ENCODE measurements around the gene BBS4. TPM values are rescaled to one million over a fixed set of nuclear protein-coding genes. Genes with fewer than 3 reads are reported as not detected.

BBS4 gene
- total and polyA plus RNA-seq, 5 donors from 2014 or later: 6.3 to 16.1 (median 12.8) TPM

GRCh38 chr15:72732086-72732485, 46.1 kb downstream of the BBS4 start:
- H3K27ac ChIP-seq (ENCODE audit: insufficient read depth, low read length, poor library complexity, severe bottlenecking): no peak overlapping the region
- peaks cover 6 to 37% (median 20%) of the 10 kb centered on the region in 4 donors for H3K4me1 Mint-ChIP-seq
- H3K36me3 ChIP-seq (ENCODE audit: control insufficient read depth, insufficient read depth, low read length): peaks cover 34% of the 10 kb centered on the region
- H3K27me3 ChIP-seq (ENCODE audit: control insufficient read depth, insufficient read depth, low read length): no peaks in the 10 kb centered on the region
- peaks cover 43% of the 10 kb centered on the region for H3K36me3 Mint-ChIP-seq
- H3K4me3 ChIP-seq (ENCODE audit: low read depth, low read length): no peak overlapping the region
- peak overlapping the region in 1 of 3 donors; percentile 66 for H3K27ac Mint-ChIP-seq
- no peaks in the 10 kb centered on the region for H3K9me3 Mint-ChIP-seq
- no peaks in the 10 kb centered on the region for H3K9me3 ChIP-seq (ENCODE audit: control insufficient read depth in 2 of 2, low read length in 2 of 2)
- H3K4me1 ChIP-seq (ENCODE audit: control insufficient read depth, insufficient read depth, low read length, poor library complexity, severe bottlenecking): peaks cover 3% of the 10 kb centered on the region
- no peak overlapping the region for H3K4me3 Mint-ChIP-seq
- no peak for ATAC-seq (ENCODE audit: low read depth in 2 of 2)
- DNase-seq: no peak
- H3K27me3 Mint-ChIP-seq: no peaks in the 10 kb centered on the region

GRCh38 chr15:72732516-72732915, 46.5 kb downstream of the BBS4 start:
- Histone ChIP-seq H3K27ac (ENCODE audit: insufficient read depth, low read length, poor library complexity, severe bottlenecking) (no peak overlapping the region), H3K9me3 (ENCODE audit: control insufficient read depth in 2 of 2, low read length in 2 of 2) (no peaks in the 10 kb centered on the region), H3K27me3 (ENCODE audit: control insufficient read depth, insufficient read depth, low read length) (no peaks in the 10 kb centered on the region), H3K4me1 (ENCODE audit: control insufficient read depth, insufficient read depth, low read length, poor library complexity, severe bottlenecking) (peaks cover 3% of the 10 kb centered on the region), H3K4me3 (ENCODE audit: low read depth, low read length) (no peak overlapping the region), H3K36me3 (ENCODE audit: control insufficient read depth, insufficient read depth, low read length) (peaks cover 38% of the 10 kb centered on the region)
- H3K4me3 Mint-ChIP-seq: no peak overlapping the region
- H3K9me3 Mint-ChIP-seq: no peaks in the 10 kb centered on the region
- no peak for DNase-seq
- ATAC-seq (ENCODE audit: low read depth in 2 of 2): no peak
- H3K27ac Mint-ChIP-seq: peak overlapping the region in 2 of 3 donors; percentile 60 to 75
- H3K36me3 Mint-ChIP-seq: peaks cover 43% of the 10 kb centered on the region
- H3K27me3 Mint-ChIP-seq: no peaks in the 10 kb centered on the region
- H3K4me1 Mint-ChIP-seq: peaks cover 6 to 37% (median 20%) of the 10 kb centered on the region in 4 donors

GRCh38 chr15:72733941-72734738, 48.1 kb downstream of the BBS4 start:
- no peak overlapping the region for H3K27ac ChIP-seq (ENCODE audit: insufficient read depth, low read length, poor library complexity, severe bottlenecking)
- peak overlapping the region in 2 of 3 donors; percentile 18 to 30 for H3K27ac Mint-ChIP-seq
- peaks cover 43% of the 10 kb centered on the region for H3K36me3 ChIP-seq (ENCODE audit: control insufficient read depth, insufficient read depth, low read length)
- ATAC-seq (ENCODE audit: low read depth in 2 of 2): no peak
- H3K4me3 Mint-ChIP-seq: peak overlapping the region in 1 of 4 donors; percentile 4
- no peaks in the 10 kb centered on the region for H3K9me3 Mint-ChIP-seq
- peaks cover 51% of the 10 kb centered on the region for H3K36me3 Mint-ChIP-seq
- DNase-seq: no peak
- peaks cover 13 to 42% (median 25%) of the 10 kb centered on the region in 4 donors for H3K4me1 Mint-ChIP-seq
- H3K27me3 Mint-ChIP-seq: no peaks in the 10 kb centered on the region
- H3K27me3 ChIP-seq (ENCODE audit: control insufficient read depth, insufficient read depth, low read length): no peaks in the 10 kb centered on the region
- no peaks in the 10 kb centered on the region for H3K9me3 ChIP-seq (ENCODE audit: control insufficient read depth in 2 of 2, low read length in 2 of 2)
- H3K4me3 ChIP-seq (ENCODE audit: low read depth, low read length): no peak overlapping the region
- H3K4me1 ChIP-seq (ENCODE audit: control insufficient read depth, insufficient read depth, low read length, poor library complexity, severe bottlenecking): peaks cover 7% of the 10 kb centered on the region

- no peaks in the 10 kb centered on the region for H3K9me3 ChIP-seq (ENCODE audit: control insufficient read depth in 2 of 2, low read length in 2 of 2)
These were observed 49.1 kb downstream of the BBS4 start for GRCh38 chr15:72735111-72735510.

GRCh38 chr15:72737061-72737460, 51.1 kb downstream of the BBS4 start:
- Histone ChIP-seq H3K9me3 (ENCODE audit: control insufficient read depth in 2 of 2, low read length in 2 of 2) (no peaks in the 10 kb centered on the region), H3K4me3 (ENCODE audit: low read depth, low read length) (no peak overlapping the region), H3K27ac (ENCODE audit: insufficient read depth, low read length, poor library complexity, severe bottlenecking) (no peak overlapping the region), H3K36me3 (ENCODE audit: control insufficient read depth, insufficient read depth, low read length) (peaks cover 29% of the 10 kb centered on the region), H3K4me1 (ENCODE audit: control insufficient read depth, insufficient read depth, low read length, poor library complexity, severe bottlenecking) (peaks cover 27% of the 10 kb centered on the region), H3K27me3 (ENCODE audit: control insufficient read depth, insufficient read depth, low read length) (no peaks in the 10 kb centered on the region)
- Mint-ChIP-seq H3K4me3 (no peak overlapping the region), H3K27me3 (no peaks in the 10 kb centered on the region), H3K27ac (peak overlapping the region in 1 of 3 donors; percentile 83), H3K36me3 (peaks cover 50% of the 10 kb centered on the region), H3K9me3 (peaks cover 0 to 1% (median 0%) of the 10 kb centered on the region in 7 donors), H3K4me1 (peaks cover 29 to 62% (median 51%) of the 10 kb centered on the region in 4 donors)
- no peak for DNase-seq
- no peak for ATAC-seq (ENCODE audit: low read depth in 2 of 2)

More at GRCh38 chr15:72735111-72735510, 49.1 kb downstream of the BBS4 start:
- peaks cover 16% of the 10 kb centered on the region for H3K4me1 ChIP-seq (ENCODE audit: control insufficient read depth, insufficient read depth, low read length, poor library complexity, severe bottlenecking)
- DNase-seq (no peak), ATAC-seq (ENCODE audit: low read depth in 2 of 2) (no peak)
- Mint-ChIP-seq H3K4me3 (peak overlapping the region in 1 of 4 donors; percentile 4), H3K9me3 (peaks cover 0 to 1% (median 0%) of the 10 kb centered on the region in 7 donors), H3K27ac (peak overlapping the region in 1 of 3 donors; percentile 30), H3K36me3 (peaks cover 51% of the 10 kb centered on the region), H3K4me1 (peaks cover 20 to 51% (median 34%) of the 10 kb centered on the region in 4 donors), H3K27me3 (no peaks in the 10 kb centered on the region)
- no peak overlapping the region for H3K4me3 ChIP-seq (ENCODE audit: low read depth, low read length)
- peaks cover 43% of the 10 kb centered on the region for H3K36me3 ChIP-seq (ENCODE audit: control insufficient read depth, insufficient read depth, low read length)
- H3K27me3 ChIP-seq (ENCODE audit: control insufficient read depth, insufficient read depth, low read length): no peaks in the 10 kb centered on the region
- H3K27ac ChIP-seq (ENCODE audit: insufficient read depth, low read length, poor library complexity, severe bottlenecking): no peak overlapping the region

GRCh38 chr15:72737723-72738122, 51.7 kb downstream of the BBS4 start:
- H3K4me1 ChIP-seq (ENCODE audit: control insufficient read depth, insufficient read depth, low read length, poor library complexity, severe bottlenecking): peaks cover 26% of the 10 kb centered on the region
- H3K27me3 ChIP-seq (ENCODE audit: control insufficient read depth, insufficient read depth, low read length): no peaks in the 10 kb centered on the region
- peaks cover 0 to 1% (median 0%) of the 10 kb centered on the region in 7 donors for H3K9me3 Mint-ChIP-seq
- ATAC-seq (ENCODE audit: low read depth in 2 of 2) (no peak), DNase-seq (no peak)
- no peaks in the 10 kb centered on the region for H3K9me3 ChIP-seq (ENCODE audit: control insufficient read depth in 2 of 2, low read length in 2 of 2)
- no peak overlapping the region for H3K4me3 ChIP-seq (ENCODE audit: low read depth, low read length)
- no peak overlapping the region for H3K27ac ChIP-seq (ENCODE audit: insufficient read depth, low read length, poor library complexity, severe bottlenecking)
- H3K36me3 ChIP-seq (ENCODE audit: control insufficient read depth, insufficient read depth, low read length): peaks cover 25% of the 10 kb centered on the region
- peak overlapping the region in 1 of 3 donors; percentile 83 for H3K27ac Mint-ChIP-seq
- H3K36me3 Mint-ChIP-seq: peaks cover 43% of the 10 kb centered on the region
- no peak overlapping the region for H3K4me3 Mint-ChIP-seq
- H3K27me3 Mint-ChIP-seq: no peaks in the 10 kb centered on the region
- H3K4me1 Mint-ChIP-seq: peaks cover 29 to 57% (median 50%) of the 10 kb centered on the region in 4 donors

- H3K4me3 Mint-ChIP-seq: peak overlapping the region; percentile 46 to 82 (median 68)
- Histone ChIP-seq H3K9me3 (ENCODE audit: control insufficient read depth in 2 of 2, low read length in 2 of 2) (no peaks in the 10 kb centered on the region), H3K27me3 (ENCODE audit: control insufficient read depth, insufficient read depth, low read length) (no peaks in the 10 kb centered on the region), H3K4me1 (ENCODE audit: control insufficient read depth, insufficient read depth, low read length, poor library complexity, severe bottlenecking) (peaks cover 24% of the 10 kb centered on the region), H3K36me3 (ENCODE audit: control insufficient read depth, insufficient read depth, low read length) (peaks cover 23% of the 10 kb centered on the region), H3K27ac (ENCODE audit: insufficient read depth, low read length, poor library complexity, severe bottlenecking) (peak overlapping the region; percentile 72), H3K4me3 (ENCODE audit: low read depth, low read length) (peak overlapping the region; percentile 81)
- H3K9me3 Mint-ChIP-seq: peaks cover 0 to 1% (median 0%) of the 10 kb centered on the region in 7 donors
- peaks cover 32% of the 10 kb centered on the region for H3K36me3 Mint-ChIP-seq
- peaks cover 23 to 37% (median 32%) of the 10 kb centered on the region in 4 donors for H3K4me1 Mint-ChIP-seq
- DNase-seq (peak in 2 of 3 donors; percentile 23 to 79), ATAC-seq (ENCODE audit: low read depth in 2 of 2) (peak; percentile 90 to 91)
- no peaks in the 10 kb centered on the region for H3K27me3 Mint-ChIP-seq
- peak overlapping the region; percentile 53 to 97 (median 76) for H3K27ac Mint-ChIP-seq
These were observed 54.2 kb downstream of the BBS4 start for GRCh38 chr15:72740219-72740618.
